Testis (tissue), 2 donors: Measurements from ENCODE around the gene BHLHE41.

Experiments used
- POLR2A ChIP-seq: fragments of 450-650 bp; IDR thresholded peaks from one replicate; pipeline ENCODE4 v1.6.1; 2017; ENCODE audit warnings: antibody characterized with exemption, mild to moderate bottlenecking, moderate library complexity
- TF ChIP-seq, protein P1 (sequence below), 3 experiments: fragments of 450-650 bp in 2 of 3; fragments of 200-600 bp in 1 of 3; sonication (generic) in 1 of 3; IDR thresholded peaks; one replicate each; pipeline ENCODE4 v1.5.1; 2016 to 2019; ENCODE audit warnings: antibody characterized with exemption in 3 of 3, mild to moderate bottlenecking in 2 of 3, moderate library complexity in 1 of 3

DNA sequence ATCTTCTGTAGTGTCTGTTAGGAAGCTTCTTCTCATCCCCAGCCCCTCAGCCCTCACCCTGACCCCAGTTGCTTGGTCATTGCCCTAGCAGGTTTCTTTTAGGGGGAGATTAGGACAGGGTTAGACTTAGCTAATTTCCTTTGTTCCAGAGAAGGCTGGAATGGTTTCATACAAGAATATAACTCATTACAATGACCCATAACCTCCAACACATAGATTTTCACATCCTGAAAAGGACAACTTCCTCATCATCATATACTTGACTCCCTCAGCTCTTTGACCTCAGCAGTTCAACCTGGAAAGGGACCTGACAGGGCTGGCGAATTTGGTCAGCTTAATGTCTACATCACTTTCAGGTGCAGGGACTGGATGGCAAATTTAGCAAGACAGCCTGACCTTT lies 8.0 kb upstream of the BHLHE41 start:
- TF ChIP-seq POLR2A, result no peak
- TF ChIP-seq, protein P1, sequence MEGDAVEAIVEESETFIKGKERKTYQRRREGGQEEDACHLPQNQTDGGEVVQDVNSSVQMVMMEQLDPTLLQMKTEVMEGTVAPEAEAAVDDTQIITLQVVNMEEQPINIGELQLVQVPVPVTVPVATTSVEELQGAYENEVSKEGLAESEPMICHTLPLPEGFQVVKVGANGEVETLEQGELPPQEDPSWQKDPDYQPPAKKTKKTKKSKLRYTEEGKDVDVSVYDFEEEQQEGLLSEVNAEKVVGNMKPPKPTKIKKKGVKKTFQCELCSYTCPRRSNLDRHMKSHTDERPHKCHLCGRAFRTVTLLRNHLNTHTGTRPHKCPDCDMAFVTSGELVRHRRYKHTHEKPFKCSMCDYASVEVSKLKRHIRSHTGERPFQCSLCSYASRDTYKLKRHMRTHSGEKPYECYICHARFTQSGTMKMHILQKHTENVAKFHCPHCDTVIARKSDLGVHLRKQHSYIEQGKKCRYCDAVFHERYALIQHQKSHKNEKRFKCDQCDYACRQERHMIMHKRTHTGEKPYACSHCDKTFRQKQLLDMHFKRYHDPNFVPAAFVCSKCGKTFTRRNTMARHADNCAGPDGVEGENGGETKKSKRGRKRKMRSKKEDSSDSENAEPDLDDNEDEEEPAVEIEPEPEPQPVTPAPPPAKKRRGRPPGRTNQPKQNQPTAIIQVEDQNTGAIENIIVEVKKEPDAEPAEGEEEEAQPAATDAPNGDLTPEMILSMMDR (IDR thresholded peaks at IDR 0.05), result no peak
